SJSA1 (cell line): ENCODE data around the gene ZNF496. TPM values are rescaled to one million over a fixed set of nuclear protein-coding genes. Genes with fewer than 3 reads are reported as not detected.

Experiments
- total RNA-seq: library from RNA; depleted of rRNA; stranded (reverse); fragments of >200 nt; shearing (Covaris generic); gene quantifications from 2 replicates; pipeline ENCODE4 v1.2.3, GENCODE V29; 2014; rRNA removed

ZNF496 gene
- total RNA-seq, 1 experiment from 2014 or later, result 23.8 TPM

Other genes starting within 250 kb of the ZNF496 start
- 18.6 and 32.6 TPM in 2 replicates for gene ZNF669, start 227.5 kb downstream of the ZNF496 start, total RNA-seq
- 17.7 and 28.5 TPM in 2 replicates for gene ZNF124, start 159.8 kb downstream of the ZNF496 start, total RNA-seq
- gene VN1R5, start 75.8 kb downstream of the ZNF496 start, total RNA-seq, result not detected in 2 replicates
- gene NLRP3, start 84.3 kb upstream of the ZNF496 start, total RNA-seq, result 0.16 and 0.37 TPM in 2 replicates
- gene OR2B11, start 126.2 kb upstream of the ZNF496 start, total RNA-seq, result not detected in 2 replicates
- gene OR2C3, start 204.6 kb upstream of the ZNF496 start, total RNA-seq, result not detected in 2 replicates
- gene GCSAML, start 217.3 kb upstream of the ZNF496 start, total RNA-seq, result not detected in 2 replicates